PC-3 (cell line): ENCODE data around the gene VTA1.

Experiments
- EZH2 ChIP-seq: fragments of 300-600 bp; sonication (generic); IDR thresholded peaks from one replicate; pipeline ENCODE4 v1.6.1; 2017; ENCODE audit warnings: antibody characterized with exemption, mild to moderate bottlenecking, low read length; ENCODE audit not compliant: unreplicated experiment
- EZH2phosphoT487 ChIP-seq: fragments of 300-600 bp; sonication (generic); IDR thresholded peaks from 2 replicates; pipeline ENCODE4 v1.6.1; 2018; ENCODE audit warnings: mild to moderate bottlenecking, antibody characterized with exemption, low read length, borderline replicate concordance
- TF ChIP-seq, protein P1 (sequence below): fragments of 300-600 bp; sonication (generic); conservative IDR thresholded peaks from 2 replicates; pipeline ENCODE4 v1.5.1; 2017; ENCODE audit warnings: antibody characterized with exemption, low read depth, mild to moderate bottlenecking, low read length

DNA sequence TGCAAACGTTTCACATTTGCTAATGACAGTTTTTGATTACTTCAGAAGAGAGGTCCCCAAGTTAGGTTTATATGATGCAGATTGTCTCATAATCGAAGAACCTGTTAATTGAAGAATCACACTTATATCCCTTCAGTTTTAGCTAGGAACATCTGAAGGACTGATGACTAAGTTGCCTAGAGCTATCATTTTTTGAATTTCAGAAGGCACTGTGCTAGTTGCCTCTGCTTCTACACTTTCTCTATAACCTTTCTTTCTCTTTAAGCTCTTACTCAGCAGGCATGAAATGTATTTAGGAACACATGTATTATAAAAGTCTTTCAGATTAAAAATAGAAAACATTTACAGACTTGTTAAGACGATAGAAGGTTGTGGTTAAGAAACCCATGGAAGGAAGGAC lies 28.7 kb upstream of the VTA1 start:
- no peak for TF ChIP-seq EZH2
- TF ChIP-seq, protein P1, sequence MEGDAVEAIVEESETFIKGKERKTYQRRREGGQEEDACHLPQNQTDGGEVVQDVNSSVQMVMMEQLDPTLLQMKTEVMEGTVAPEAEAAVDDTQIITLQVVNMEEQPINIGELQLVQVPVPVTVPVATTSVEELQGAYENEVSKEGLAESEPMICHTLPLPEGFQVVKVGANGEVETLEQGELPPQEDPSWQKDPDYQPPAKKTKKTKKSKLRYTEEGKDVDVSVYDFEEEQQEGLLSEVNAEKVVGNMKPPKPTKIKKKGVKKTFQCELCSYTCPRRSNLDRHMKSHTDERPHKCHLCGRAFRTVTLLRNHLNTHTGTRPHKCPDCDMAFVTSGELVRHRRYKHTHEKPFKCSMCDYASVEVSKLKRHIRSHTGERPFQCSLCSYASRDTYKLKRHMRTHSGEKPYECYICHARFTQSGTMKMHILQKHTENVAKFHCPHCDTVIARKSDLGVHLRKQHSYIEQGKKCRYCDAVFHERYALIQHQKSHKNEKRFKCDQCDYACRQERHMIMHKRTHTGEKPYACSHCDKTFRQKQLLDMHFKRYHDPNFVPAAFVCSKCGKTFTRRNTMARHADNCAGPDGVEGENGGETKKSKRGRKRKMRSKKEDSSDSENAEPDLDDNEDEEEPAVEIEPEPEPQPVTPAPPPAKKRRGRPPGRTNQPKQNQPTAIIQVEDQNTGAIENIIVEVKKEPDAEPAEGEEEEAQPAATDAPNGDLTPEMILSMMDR, result no peak
- TF ChIP-seq EZH2phosphoT487, result no peak
